HEK293 (cell line): Measurements from ENCODE around the gene PASK.

Experiments used
- CTCF ChIP-seq: fragments of 450-650 bp; formaldehyde crosslinking; IDR thresholded peaks from 2 replicates; pipeline ENCODE4 v1.5.1; 2016; ENCODE audit warnings: missing biosample characterization, missing genetic modification characterization
- GLI2 ChIP-seq: fragments of 450-650 bp; formaldehyde crosslinking; IDR thresholded peaks from 2 replicates; pipeline ENCODE4; 2017; ENCODE audit warnings: missing biosample characterization, missing genetic modification characterization, low read depth, borderline replicate concordance
- HOXA7 ChIP-seq: sonication (generic); formaldehyde crosslinking; IDR thresholded peaks from 2 replicates; pipeline ENCODE4 v1.8.1; 2022; ENCODE audit warnings: missing genetic modification reagents, borderline replicate concordance
- KLF16 ChIP-seq: fragments of 450-650 bp; formaldehyde crosslinking; IDR thresholded peaks from 2 replicates; pipeline ENCODE4 v1.5.1; 2017; ENCODE audit warnings: missing biosample characterization, missing genetic modification characterization
- SALL2 ChIP-seq: fragments of 450-650 bp; formaldehyde crosslinking; IDR thresholded peaks from 2 replicates; pipeline ENCODE4 v1.5.0; 2017; ENCODE audit warnings: missing biosample characterization, mild to moderate bottlenecking, missing genetic modification characterization, borderline replicate concordance
- SCRT2 ChIP-seq: fragments of 450-650 bp; formaldehyde crosslinking; IDR thresholded peaks from 2 replicates; pipeline ENCODE4 v1.5.1; 2016; ENCODE audit warnings: missing biosample characterization, missing genetic modification characterization
- ZBTB7A ChIP-seq: fragments of 450-650 bp; formaldehyde crosslinking; IDR thresholded peaks from 2 replicates; pipeline ENCODE4 v1.5.1; 2016; ENCODE audit warnings: low read depth, missing biosample characterization, missing genetic modification characterization
- ZNF2 ChIP-seq: fragments of 450-650 bp; formaldehyde crosslinking; IDR thresholded peaks from 2 replicates; pipeline ENCODE4 v1.5.1; 2016; ENCODE audit warnings: missing biosample characterization, missing genetic modification characterization
- ZNF391 ChIP-seq: fragments of 450-650 bp; formaldehyde crosslinking; IDR thresholded peaks from 2 replicates; pipeline ENCODE4 v1.5.1; 2016; ENCODE audit warnings: low read depth, missing biosample characterization, missing genetic modification characterization, borderline replicate concordance
- ZNF433 ChIP-seq: fragments of 450-650 bp; formaldehyde crosslinking; IDR thresholded peaks from 2 replicates; pipeline ENCODE4 v1.5.1; 2016; ENCODE audit warnings: missing biosample characterization, missing genetic modification characterization, low read depth
- ZNF76 ChIP-seq: fragments of 450-650 bp; formaldehyde crosslinking; IDR thresholded peaks from 2 replicates; pipeline ENCODE4; 2016; ENCODE audit warnings: low read depth, missing biosample characterization, missing genetic modification characterization, borderline replicate concordance
- ZNF785 ChIP-seq: fragments of 450-650 bp; formaldehyde crosslinking; IDR thresholded peaks from 2 replicates; pipeline ENCODE4 v1.5.1; 2016; ENCODE audit warnings: missing biosample characterization, missing genetic modification characterization

- TF ChIP-seq ZNF433 (no peak), GLI2 (tag by site-specific recombination) (no peak), CTCF (no peak), ZBTB7A (tag by site-specific recombination) (no peak), ZNF2 (tag by site-specific recombination) (no peak), SCRT2 (no peak), KLF16 (tag by site-specific recombination) (no peak), ZNF785 (tag by site-specific recombination) (no peak), HOXA7 (CRISPR knock-in tag) (no peak), ZNF76 (tag by site-specific recombination) (no peak), SALL2 (tag by site-specific recombination) (no peak), ZNF391 (tag by site-specific recombination) (no peak)
Observed at GRCh38 chr2:241088376-241088775, 60.9 kb downstream of the PASK start.
